Right lobe of liver (tissue), 6 donors: ENCODE results near the gene CA14. TPM values are rescaled to one million over a fixed set of nuclear protein-coding genes. Genes with fewer than 3 reads are reported as not detected.

Source experiments
- ATAC-seq, 4 donors: fragments of 200-7000 bp; cut with Tn5 transposase; one replicate each; pipeline ENCODE4 v1.9.1; 2020; ENCODE audit warnings: mild to moderate bottlenecking in 4 of 4, moderate library complexity in 4 of 4
- DNase-seq, 3 donors: peaks; one replicate each; pipeline ENCODE4 v3.0.0-alpha.2; 2020
- H3K27ac ChIP-seq, 3 donors: fragments of 200-600 bp; one replicate each; pipeline ENCODE4 v1.8.0; 2022
- H3K27me3 ChIP-seq, 2 donors: fragments of 200-600 bp; one replicate each; pipeline ENCODE4 v1.8.0; 2022
- H3K36me3 ChIP-seq, 4 donors: fragments of 200-600 bp; sonication (generic) in 1 of 4; one replicate each; pipeline versions ENCODE4 v1.5.1 to v1.8.0; 2017 to 2022; ENCODE audit warnings: control low read depth in 1 of 4
- H3K4me1 ChIP-seq, 4 donors: fragments of 200-600 bp; sonication (generic) in 1 of 4; one replicate each; pipeline versions ENCODE4 v1.5.1 to v1.8.0; 2017 to 2022; ENCODE audit warnings: control low read depth in 1 of 4
- H3K4me3 ChIP-seq, 3 donors: fragments of 200-600 bp; one replicate each; pipeline ENCODE4 v1.8.0; 2022
- H3K9me3 ChIP-seq, 4 donors: fragments of 200-600 bp; sonication (generic) in 1 of 4; one replicate each; pipeline versions ENCODE4 v1.5.1 to v1.8.0; 2017 to 2022; ENCODE audit warnings: control low read depth in 1 of 4
- CTCF ChIP-seq, 4 donors: fragments of 200-600 bp in 3 of 4; fragments of 450-650 bp in 1 of 4; IDR thresholded peaks; one replicate each; pipeline versions ENCODE4 v1.5.1 to v1.8.0; 2016 to 2022; ENCODE audit warnings: antibody characterized with exemption in 4 of 4, mild to moderate bottlenecking in 2 of 4
- POLR2A ChIP-seq: fragments of 450-650 bp; IDR thresholded peaks from one replicate; pipeline ENCODE4 v1.6.1; 2017; ENCODE audit warnings: antibody characterized with exemption, mild to moderate bottlenecking
- WGBS: methylation state at CpG from one replicate; pipeline ENCODE4 v1.1.6; 2018; ENCODE audit warnings: low coverage, low lambda C conversion rate; ENCODE audit not compliant: insufficient coverage; ENCODE audit errors: missing lambda C conversion rate; 5-methylcytosine and 5-hydroxymethylcytosine counted together
- intact Hi-C, 2 donors: fragments of 100-400 bp; cut with DNase I; formaldehyde crosslinking; loops; one replicate each; pipeline versions ENCODE4 v1.11.2 to v1.14.1; 2022
- total RNA-seq, 6 experiments: library from RNA; depleted of rRNA in 2 of 6; stranded (reverse); fragments of >200 nt in 2 of 6; fragmentation: NEBNext Ultra II Directional in 3 of 6; extraction: Animal tissue kit (Norgen Biotek cat#: 25700) in 3 of 6; gene quantifications; one replicate each; pipeline versions ENCODE4 v1.1.0 to v1.2.4, GENCODE V29; 2016 to 2023
- donor health status: DM: no; HTN: yes; CAD: no.
- donor health status: DM: no; HTN: no; CAD: no.
- donor health status: DM: no; HTN: no; CAD: no.
- donor health status: DM: no; HTN: yes; CAD: no.
- donor health status: DM: no; HTN: yes; CAD: no.

CA14 gene
- total RNA-seq, 6 experiments from 2014 or later = 0.20 to 4.8 (median 0.56) TPM; not detected in 1

- intact Hi-C loops = no loop called here
- TF ChIP-seq CTCF (IDR thresholded peaks at IDR 0.05) (peak; percentile 67 to 79 (median 74)), POLR2A (no peak)
- peak; percentile 77 to 78 (median 77) for DNase-seq
- no peaks in the 10 kb centered on the region for H3K27me3 ChIP-seq
- no peaks in the 10 kb centered on the region for H3K36me3 ChIP-seq
- H3K9me3 ChIP-seq = no peaks in the 10 kb centered on the region
- ATAC-seq = peak; percentile 65 to 70 (median 66)
- peak overlapping the region; percentile 36 to 86 (median 85) for H3K27ac ChIP-seq
- WGBS = under 1% methylated on average over 15 of the region's 15 CpGs
- peak overlapping the region; percentile 35 to 62 (median 62) for H3K4me3 ChIP-seq
- H3K4me1 ChIP-seq = peaks cover 0 to 43% (median 13%) of the 10 kb centered on the region in 4 donors
Measured at GRCh38 chr1:150281221-150281757, 23.7 kb downstream of the CA14 start.

DNA sequence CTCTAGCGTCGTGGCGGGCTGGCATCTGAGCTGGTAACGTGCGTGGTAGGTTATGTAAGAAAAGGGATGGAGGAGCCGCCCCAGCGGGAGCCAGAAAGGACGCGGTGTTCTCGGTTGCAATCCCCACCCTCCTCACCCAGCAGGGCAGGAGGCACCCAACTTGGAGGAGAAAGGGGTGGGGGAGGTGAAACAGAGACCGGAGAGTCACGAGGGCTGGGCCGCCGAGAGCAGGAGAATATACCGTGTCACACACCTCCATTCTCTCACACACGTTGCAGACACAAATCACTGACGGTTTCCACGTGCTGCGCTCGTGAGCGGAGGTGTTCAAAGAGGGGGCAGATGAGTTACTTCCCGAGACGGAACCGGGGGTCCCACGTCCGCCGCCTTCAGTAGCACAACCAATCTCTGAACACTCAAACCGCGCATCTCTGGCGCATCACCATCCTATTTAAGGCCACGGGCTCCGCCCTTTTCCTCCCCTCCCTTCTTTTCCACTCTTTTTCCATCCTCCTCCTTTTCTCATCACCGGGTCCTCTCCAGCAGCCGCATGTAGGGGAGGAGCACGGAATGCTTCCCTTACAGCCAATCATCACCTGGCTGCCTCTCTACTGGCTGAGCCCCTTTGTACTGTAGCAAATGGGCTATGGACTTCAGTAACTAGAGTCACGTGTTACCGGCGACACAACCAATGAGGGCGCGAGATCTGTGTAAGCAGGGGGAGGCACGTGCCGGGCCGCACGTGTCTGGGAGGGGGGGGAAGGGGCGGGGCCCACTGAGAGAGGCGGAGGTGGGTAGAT, 24.4 kb downstream of the CA14 start, which contains the start of gene CIART:
CIART (plus strand) TSS at position 797 of the 800 bp plus-strand sequence. CDS start 714 bp downstream, outside the sequence.
- H3K9me3 ChIP-seq = no peaks in the 10 kb centered on the region
- H3K27me3 ChIP-seq = no peaks in the 10 kb centered on the region
- peak within 1 kb of the TSS; percentile 36 to 86 (median 85) for H3K27ac ChIP-seq
- intact Hi-C loops = no loop called here
- TF ChIP-seq CTCF (IDR thresholded peaks at IDR 0.05) (no peak), POLR2A (peak; percentile 49)
- peak within 1 kb of the TSS; percentile 35 to 62 (median 62) for H3K4me3 ChIP-seq
- ATAC-seq (peak; percentile 80 to 93 (median 84)), DNase-seq (peak; percentile 86 to 96 (median 95))
- peaks cover 0 to 5% (median 0%) of the 10 kb centered on the region in 4 donors for H3K36me3 ChIP-seq
- 2% methylated on average over 36 of the region's 46 CpGs for WGBS
- H3K4me1 ChIP-seq = peaks cover 0 to 43% (median 13%) of the 10 kb centered on the region in 4 donors

- ATAC-seq = peak; percentile 3 to 47 (median 24)
- Histone ChIP-seq H3K36me3 (peaks cover 0 to 7% (median 0%) of the 10 kb centered on the region in 4 donors), H3K27me3 (no peaks in the 10 kb centered on the region), H3K4me3 (peak overlapping the region; percentile 35 to 62 (median 62)), H3K27ac (peak overlapping the region in 2 of 3 donors; percentile 58 to 85), H3K9me3 (no peaks in the 10 kb centered on the region), H3K4me1 (peaks cover 0 to 41% (median 13%) of the 10 kb centered on the region in 4 donors)
- TF ChIP-seq POLR2A (no peak), CTCF (IDR thresholded peaks at IDR 0.05) (no peak)
- intact Hi-C loops = no loop called here
- whole genome bisulfite sequencing = 12% methylated on average over 20 of the region's 21 CpGs
- DNase-seq = peak; percentile 40 to 74 (median 69)
Measured at GRCh38 chr1:150282558-150282958, 25.0 kb downstream of the CA14 start.

GRCh38 chr1:150283260-150283659, 25.7 kb downstream of the CA14 start:
- peaks cover 0 to 7% (median 0%) of the 10 kb centered on the region in 4 donors for H3K36me3 ChIP-seq
- DNase-seq (no peak), ATAC-seq (no peak)
- peaks cover 0 to 34% (median 9%) of the 10 kb centered on the region in 4 donors for H3K4me1 ChIP-seq
- TF ChIP-seq CTCF (IDR thresholded peaks at IDR 0.05) (no peak), POLR2A (no peak)
- intact Hi-C loops = no loop called here
- no peak overlapping the region for H3K27ac ChIP-seq
- no peaks in the 10 kb centered on the region for H3K27me3 ChIP-seq
- H3K9me3 ChIP-seq = no peaks in the 10 kb centered on the region
- H3K4me3 ChIP-seq = peak overlapping the region in 2 of 3 donors; percentile 62
- WGBS = 96% methylated on average over 8 of the region's 12 CpGs
